Kidney glomerular epithelial cell (primary cell): ENCODE data around the gene LRRC4C.
"Not testable (repeated sequence)": the region's sequence is repeated elsewhere in the genome, so short reads cannot be mapped to it uniquely, and the experiment has no call there.

ENCODE experiments used
- DNase-seq: peaks from one replicate; lab custom pipeline; 2025; lab: John Stamatoyannopoulos, UW

The LRRC4C gene

GRCh38 chr11:40688369-40688768 is 771.1 kb downstream of the LRRC4C start:
- no peak for DNase-seq

DNA sequence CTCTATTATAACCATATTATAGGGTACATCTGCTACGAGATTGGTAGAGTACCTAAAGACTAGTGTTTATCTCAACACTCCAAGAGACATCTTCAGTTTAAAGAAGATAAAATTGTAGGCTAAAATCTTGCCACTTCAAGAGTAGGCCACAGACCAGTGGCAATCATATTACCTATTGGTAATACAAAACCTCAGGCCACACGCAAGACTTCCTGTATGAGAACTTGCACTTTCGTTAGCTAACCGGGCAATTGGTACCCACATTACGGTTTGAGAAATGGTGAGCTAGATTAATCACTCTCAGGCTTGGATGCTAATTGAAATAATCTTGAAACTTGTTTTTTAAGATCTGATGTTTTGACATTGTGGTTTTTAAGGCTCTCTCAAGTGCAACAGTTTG is 772.7 kb downstream of the LRRC4C start:
- no peak for DNase-seq

DNA sequence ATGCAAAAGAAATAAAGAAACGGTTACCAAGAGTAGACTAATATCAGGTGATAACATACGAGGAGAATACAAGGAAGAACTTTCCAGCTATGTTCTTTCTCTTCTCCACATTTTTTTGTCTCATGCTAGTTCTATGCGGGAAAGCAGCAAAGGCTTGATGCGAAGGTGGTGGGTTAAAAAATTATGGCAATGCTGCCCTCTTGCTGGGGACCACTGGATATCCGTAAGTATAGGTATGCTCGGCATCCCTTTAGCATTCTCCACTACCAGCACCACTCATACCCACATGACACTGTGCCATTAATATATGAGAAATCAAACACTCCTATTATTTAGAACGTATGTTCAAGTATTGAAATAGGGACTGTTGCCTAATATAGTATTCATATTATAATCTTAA is 776.4 kb downstream of the LRRC4C start:
- DNase-seq, result no peak

DNA sequence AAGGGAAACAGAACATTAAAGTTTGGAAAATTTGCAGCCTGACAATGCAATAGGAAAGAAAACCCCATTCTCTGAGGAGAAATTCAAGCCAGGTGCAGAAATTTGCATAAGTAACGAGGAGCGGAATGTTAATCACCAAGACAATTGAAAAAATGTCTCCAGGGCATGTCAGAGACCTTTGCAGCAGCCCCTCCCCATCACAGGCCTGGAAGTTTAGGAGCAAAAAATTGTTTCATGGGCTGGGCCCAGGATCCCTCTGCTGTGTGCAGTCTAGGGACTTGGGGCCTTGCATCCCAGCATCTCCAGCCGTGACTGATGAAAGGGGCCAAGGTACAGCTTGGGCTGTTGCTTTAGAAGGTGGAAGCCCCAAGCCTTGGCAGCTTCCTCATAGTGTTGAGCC is 780.2 kb downstream of the LRRC4C start:
- DNase-seq, result no peak

- no peak for DNase-seq
These were observed 812.2 kb downstream of the LRRC4C start for GRCh38 chr11:40647295-40647694.

GRCh38 chr11:40642284-40642683 is 817.2 kb downstream of the LRRC4C start:
- no peak for DNase-seq

DNA sequence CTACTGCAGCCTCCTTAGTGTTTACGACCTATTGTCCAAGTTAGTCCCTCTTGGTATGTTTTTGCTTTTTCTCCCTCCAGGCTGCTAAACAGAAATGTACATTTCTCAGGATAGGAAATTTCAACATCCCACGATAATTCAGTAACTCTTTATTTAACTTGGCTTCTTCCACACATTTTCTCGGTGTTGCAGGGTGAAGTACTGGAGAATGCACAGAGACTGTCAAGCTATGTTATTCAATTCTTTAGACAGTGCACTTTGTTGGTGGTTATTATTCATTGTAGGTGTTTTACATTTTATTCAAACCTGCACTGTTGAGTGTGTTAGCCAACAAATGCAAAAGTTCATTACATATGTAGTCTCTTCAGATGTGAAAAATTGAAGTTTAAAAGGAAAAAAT is 839.8 kb downstream of the LRRC4C start:
- no peak for DNase-seq

DNA sequence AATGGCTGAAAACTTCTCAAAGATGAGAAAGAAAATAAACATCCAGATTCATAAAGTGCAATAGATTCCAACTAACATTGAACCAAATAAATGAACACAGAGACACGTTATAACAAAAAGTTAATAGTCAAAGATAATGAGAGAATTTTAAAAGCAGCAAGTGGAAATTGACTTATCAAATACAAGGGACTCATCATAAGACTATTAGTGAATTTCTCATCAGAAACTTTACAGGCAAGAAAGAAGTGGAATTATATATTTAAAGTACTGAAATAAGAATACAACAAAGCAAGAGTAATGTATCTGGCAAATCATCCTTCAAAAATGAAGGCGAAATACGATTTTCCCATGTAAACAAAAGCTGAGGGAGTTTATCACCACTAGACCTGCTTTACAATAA is 852.7 kb downstream of the LRRC4C start:
- DNase-seq, result no peak

DNA sequence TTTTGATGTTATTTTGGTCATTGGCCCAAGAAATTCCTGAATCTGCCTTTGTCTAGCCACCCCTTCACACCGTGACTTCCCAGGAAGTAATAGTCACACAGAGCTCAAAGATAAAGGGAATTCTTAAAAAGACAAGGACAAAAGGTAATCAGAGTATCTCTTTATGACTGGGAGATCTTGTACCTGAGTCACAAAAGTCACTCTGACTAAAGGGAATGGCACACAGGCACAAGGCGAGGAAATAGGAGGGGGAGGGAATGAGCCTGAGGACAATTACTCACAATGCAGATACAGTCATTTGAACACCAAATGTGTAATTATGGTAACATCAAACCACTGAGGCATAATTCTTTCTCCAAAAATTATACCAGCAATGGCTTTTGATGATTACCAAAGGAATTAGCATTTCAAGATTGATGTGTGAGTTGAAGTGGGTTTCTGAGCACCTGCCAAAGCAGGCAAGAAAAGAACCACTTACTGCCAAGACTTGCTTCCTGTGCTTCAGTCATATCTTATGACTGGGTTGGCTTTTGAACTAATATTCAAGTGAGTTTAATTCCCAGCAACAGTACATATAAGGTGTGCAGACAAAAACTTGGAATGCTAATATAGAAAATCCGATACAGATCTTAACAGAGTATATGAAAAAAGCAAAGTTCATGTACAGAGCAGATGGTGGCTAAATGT is 856.4 kb downstream of the LRRC4C start:
- DNase-seq, result peak; percentile 7

DNA sequence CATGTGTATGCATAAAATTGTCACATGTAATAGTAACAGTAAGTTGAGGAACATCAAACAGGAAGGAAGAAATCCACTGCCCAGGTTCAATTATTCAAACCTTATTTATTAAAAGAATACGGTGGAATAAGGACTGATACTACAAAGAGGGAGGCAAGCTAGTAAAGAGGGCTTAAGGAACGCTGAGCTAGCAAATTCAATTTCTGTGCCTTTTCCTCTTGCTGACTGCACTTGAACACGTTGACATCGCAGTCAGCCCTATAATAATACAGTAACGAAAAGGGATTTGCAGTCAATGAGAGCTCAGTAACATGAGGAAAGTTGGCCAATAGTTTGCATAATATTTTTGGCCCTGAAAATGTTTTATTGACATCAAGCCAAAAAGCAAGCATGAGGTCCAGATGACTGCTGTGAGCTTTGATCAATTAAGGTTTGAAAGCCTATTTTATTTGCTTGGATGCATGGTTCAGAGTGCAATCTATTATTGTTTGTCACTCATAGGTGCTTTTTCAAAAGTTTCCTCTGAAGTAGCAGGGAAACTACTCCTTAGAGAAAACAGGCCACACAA is 861.8 kb downstream of the LRRC4C start:
- no peak for DNase-seq

DNA sequence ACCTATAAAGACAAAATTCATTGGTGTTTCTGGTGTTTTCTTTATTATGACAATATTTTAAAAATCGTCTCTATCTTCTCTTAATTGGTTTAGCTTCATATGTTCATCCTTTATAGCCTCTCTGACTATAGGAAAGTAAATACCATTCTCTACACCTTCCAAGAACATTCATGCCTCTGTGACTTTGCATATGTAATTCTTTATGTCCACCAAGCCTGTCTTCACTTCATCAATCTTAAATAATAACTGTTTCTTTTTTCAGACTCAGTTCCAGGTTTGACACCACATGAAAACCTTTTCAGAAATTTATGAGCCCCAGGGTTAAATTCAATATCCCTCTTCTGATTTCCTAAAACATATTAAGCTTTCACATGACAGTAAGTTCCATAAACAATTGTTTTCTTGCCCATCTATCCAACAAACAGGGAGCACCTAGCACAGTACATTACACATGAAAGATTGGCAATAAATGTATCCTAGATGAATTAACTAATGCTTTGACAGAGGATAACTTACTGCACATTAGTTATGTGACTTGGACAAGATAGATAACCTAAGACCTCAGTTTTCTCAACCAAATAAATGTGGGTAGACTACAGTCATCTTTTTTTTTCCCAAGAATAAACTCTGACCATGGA is 886.1 kb downstream of the LRRC4C start:
- no peak for DNase-seq

- no peak for DNase-seq
These were observed 889.4 kb downstream of the LRRC4C start for GRCh38 chr11:40569947-40570531.

DNA sequence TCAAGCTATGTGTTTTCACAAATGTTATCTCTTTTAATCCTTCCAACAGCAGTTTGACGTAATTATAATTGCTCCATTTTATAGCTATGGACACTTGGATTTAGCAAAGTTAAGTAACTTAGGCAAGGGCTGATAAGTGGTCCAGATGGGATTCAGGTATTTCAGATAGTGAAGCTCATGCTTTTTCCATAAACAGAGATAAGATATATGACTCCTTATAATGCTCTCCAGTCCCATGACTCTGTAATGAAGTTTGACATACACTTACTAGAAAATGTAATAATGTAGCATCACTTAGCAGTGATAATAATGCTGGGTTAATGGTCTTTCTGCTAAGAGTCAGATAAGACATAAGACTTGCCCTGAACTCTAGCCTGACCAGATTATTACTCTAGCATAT is 892.1 kb downstream of the LRRC4C start:
- no peak for DNase-seq

DNA sequence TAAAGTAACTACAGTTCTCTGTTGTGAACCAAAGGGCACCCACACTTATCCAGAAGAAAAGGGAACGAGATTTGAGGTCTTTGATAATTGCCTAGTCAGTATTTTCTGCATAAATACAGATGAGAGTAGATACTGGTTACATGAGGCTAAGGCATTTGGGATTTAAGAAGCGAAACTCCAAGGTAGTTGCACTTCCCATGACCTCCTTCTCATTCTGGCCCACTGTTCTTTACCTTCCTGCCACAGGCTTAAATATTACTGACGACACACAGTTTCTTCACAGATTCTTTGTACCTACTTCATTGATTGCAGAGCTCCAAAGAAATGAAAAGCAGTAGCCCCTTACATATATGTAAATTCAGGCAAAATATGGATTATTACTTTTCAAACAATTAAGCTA is 915.3 kb downstream of the LRRC4C start:
- no peak for DNase-seq

- no peak for DNase-seq
These were observed 916.6 kb downstream of the LRRC4C start for GRCh38 chr11:40542821-40543220.

GRCh38 chr11:40537734-40538133 is 921.7 kb downstream of the LRRC4C start:
- DNase-seq, result no peak

GRCh38 chr11:40522080-40522479 is 937.4 kb downstream of the LRRC4C start:
- DNase-seq, result not testable (repeated sequence)

DNA sequence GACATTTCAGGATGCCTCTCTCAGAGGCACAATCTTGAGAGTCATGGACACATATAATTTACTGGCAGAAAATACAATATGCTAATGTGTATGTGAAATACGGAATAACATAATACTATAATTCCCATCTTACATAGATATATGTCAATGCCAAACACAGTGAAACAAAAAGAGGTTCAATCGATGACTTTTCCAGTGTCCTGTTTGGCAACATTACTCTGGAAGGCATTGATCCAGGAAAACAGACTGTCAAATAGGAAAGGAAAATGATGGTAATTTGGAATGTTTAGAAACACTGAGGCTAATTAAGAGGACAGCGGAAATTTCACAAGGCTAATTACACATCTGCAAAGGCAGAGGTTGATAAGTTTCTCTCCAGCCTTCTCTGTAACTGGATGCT is 942.3 kb downstream of the LRRC4C start:
- DNase-seq, result no peak

DNA sequence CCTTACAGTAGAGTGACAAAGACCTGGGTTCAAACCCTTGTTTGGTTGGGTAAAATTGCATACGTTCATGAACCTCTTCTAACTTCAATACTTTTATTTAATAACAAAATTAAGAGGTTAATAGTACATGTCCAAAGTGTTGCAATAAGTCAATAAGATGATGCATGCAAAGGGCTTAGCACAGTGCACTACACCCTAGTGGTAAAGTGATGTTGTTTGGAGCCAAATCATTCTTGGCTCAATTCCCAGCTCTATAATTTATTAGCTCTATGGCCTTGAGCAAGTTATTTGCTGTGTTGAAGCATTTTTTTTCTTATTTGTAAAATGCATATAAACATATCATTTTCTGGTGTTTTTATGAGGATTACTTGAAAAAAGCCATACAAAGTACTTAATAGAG is 945.3 kb downstream of the LRRC4C start:
- peak; percentile 11 for DNase-seq

DNA sequence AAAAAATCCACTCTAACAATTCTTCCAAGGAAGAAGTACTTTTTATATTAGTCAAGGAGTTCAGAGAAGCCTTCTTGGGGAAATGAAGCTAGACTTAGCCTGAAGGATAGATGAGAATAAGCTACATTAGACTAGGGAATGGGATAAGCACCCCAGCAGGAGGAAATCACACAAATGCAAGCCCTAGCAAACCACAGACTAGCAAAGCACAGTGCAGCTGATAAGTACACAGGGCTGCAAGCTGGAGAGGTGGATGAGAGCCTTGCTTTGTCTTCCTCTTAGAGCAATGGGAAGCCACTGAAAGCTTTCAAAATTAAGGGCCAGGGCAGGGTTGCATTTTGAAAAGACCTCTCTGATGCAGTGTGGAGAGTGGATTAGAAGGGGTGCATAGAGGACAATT is 946.2 kb downstream of the LRRC4C start:
- DNase-seq, result no peak

- no peak for DNase-seq
These were observed 951.1 kb downstream of the LRRC4C start for GRCh38 chr11:40508303-40508702.

- no peak for DNase-seq
These were observed 953.2 kb downstream of the LRRC4C start for GRCh38 chr11:40506226-40506625.

GRCh38 chr11:40491341-40491740 is 968.1 kb downstream of the LRRC4C start:
- DNase-seq, result no peak
